HT1080 (cell line): Measurements from ENCODE around the gene UBL3. TPM values are rescaled to one million over a fixed set of nuclear protein-coding genes. Genes with fewer than 3 reads are reported as not detected.
A peak's percentile ranks its signal among the peaks of the same experiment; 100 is the strongest.

Experiments used
- DNase-seq: peaks from one replicate; pipeline ENCODE4 v3.0.0-alpha.2; 2015; ENCODE audit warnings: low read depth
- total RNA-seq: library from RNA; depleted of rRNA; stranded (reverse); fragments of >200 nt; shearing (Covaris generic); gene quantifications from 2 replicates; pipeline ENCODE4 v1.2.3, GENCODE V29; 2014

UBL3 gene
- total RNA-seq, 1 experiment from 2014 or later = 8.6 TPM

GRCh38 chr13:29857085-29857484, 6.7 kb upstream of the UBL3 start:
- no peak for DNase-seq

- no peak for DNase-seq
Measured at GRCh38 chr13:29856426-29856825, 6.0 kb upstream of the UBL3 start.

- DNase-seq = no peak
Measured at GRCh38 chr13:29855784-29856183, 5.4 kb upstream of the UBL3 start.

- DNase-seq = no peak
Measured at GRCh38 chr13:29855009-29855408, 4.6 kb upstream of the UBL3 start.

GRCh38 chr13:29853131-29853530, 2.7 kb upstream of the UBL3 start:
- DNase-seq = no peak

GRCh38 chr13:29852472-29853054, 2.1 kb upstream of the UBL3 start:
- DNase-seq = no peak

GRCh38 chr13:29849731-29850212, 645 bp downstream of the UBL3 start:
- DNase-seq = peak; percentile 65

- DNase-seq = peak; percentile 28
Measured at GRCh38 chr13:29849071-29849631, 1.3 kb downstream of the UBL3 start.

GRCh38 chr13:29847501-29847983, 2.9 kb downstream of the UBL3 start:
- DNase-seq = peak; percentile 60

- DNase-seq = no peak
Measured at GRCh38 chr13:29846475-29847256, 3.8 kb downstream of the UBL3 start.

- DNase-seq = no peak
Measured at GRCh38 chr13:29845440-29846056, 4.9 kb downstream of the UBL3 start.

- no peak for DNase-seq
Measured at GRCh38 chr13:29844441-29844840, 6.0 kb downstream of the UBL3 start.

- no peak for DNase-seq
Measured at GRCh38 chr13:29840585-29840984, 9.8 kb downstream of the UBL3 start.

GRCh38 chr13:29835280-29836061, 14.9 kb downstream of the UBL3 start:
- DNase-seq = no peak

- no peak for DNase-seq
Measured at GRCh38 chr13:29832761-29833298, 17.6 kb downstream of the UBL3 start.

GRCh38 chr13:29830000-29830399, 20.4 kb downstream of the UBL3 start:
- no peak for DNase-seq

GRCh38 chr13:29819143-29819542, 31.3 kb downstream of the UBL3 start:
- DNase-seq = no peak

GRCh38 chr13:29817604-29818378, 32.6 kb downstream of the UBL3 start:
- no peak for DNase-seq

- no peak for DNase-seq
Measured at GRCh38 chr13:29816715-29817114, 33.7 kb downstream of the UBL3 start.

GRCh38 chr13:29815336-29815735, 35.1 kb downstream of the UBL3 start:
- DNase-seq = no peak
